IMR-90 (cell line): ENCODE results near the gene ABHD17B. TPM values are rescaled to one million over a fixed set of nuclear protein-coding genes. Genes with fewer than 3 reads are reported as not detected.
"Not testable (repeated sequence)": the region's sequence is repeated elsewhere in the genome, so short reads cannot be mapped to it uniquely, and the experiment has no call there.

ENCODE experiments used
- ATAC-seq: fragments of 200-7000 bp; cut with Tn5 transposase; 2 replicates; pipeline ENCODE4 v1.9.1; 2020; ENCODE audit warnings: low read depth, mild to moderate bottlenecking, moderate library complexity
- BruUV-seq: library from RNA; stranded (reverse); fragments of 400-500 nt; replicated peaks from 2 replicates; lab custom pipeline; 2021; lab: Mats Ljungman, UMichigan
- CTCF ChIA-PET: fragments of 300-600 bp; formaldehyde crosslinking; extraction: SDS; loops from one replicate; lab custom pipeline; 2021; ENCODE audit warnings: antibody characterized with exemption; lab: Yijun Ruan, JAX
- POLR2A ChIA-PET: fragments of 300-600 bp; sonication (Branson Sonifier 250); formaldehyde crosslinking; loops from one replicate; lab custom pipeline; 2022; ENCODE audit warnings: antibody characterized with exemption; ENCODE audit not compliant: unreplicated experiment; lab: Charles Lee
- DNase-seq: peaks from one replicate; pipeline ENCODE4 v3.0.0; 2013
- H2AFZ ChIP-seq: replicated peaks from 2 replicates; pipeline ENCODE3; 2013; ENCODE audit warnings: low read length, mild to moderate bottlenecking; ENCODE audit not compliant: poor library complexity
- H2AK5ac ChIP-seq: 2 replicates; pipeline ENCODE4 v1.6.1; 2013; ENCODE audit warnings: low read depth, low read length, inconsistent platforms
- H2AK9ac ChIP-seq: replicated peaks from 2 replicates; pipeline ENCODE3; 2013; ENCODE audit warnings: mild to moderate bottlenecking, low read depth, low read length, moderate library complexity; ENCODE audit not compliant: poor library complexity
- H2BK120ac ChIP-seq: 2 replicates; pipeline ENCODE4 v1.6.1; 2013; ENCODE audit warnings: low read depth, low read length, inconsistent platforms
- H2BK15ac ChIP-seq: 3 replicates; pipeline ENCODE4 v1.6.1; 2013; ENCODE audit warnings: low read depth, low read length, inconsistent platforms
- H2BK20ac ChIP-seq: 2 replicates; pipeline ENCODE4 v1.6.1; 2013; ENCODE audit warnings: low read depth, mild to moderate bottlenecking, inconsistent platforms, low read length, moderate library complexity
- H2BK5ac ChIP-seq: 2 replicates; pipeline ENCODE4 v1.6.1; 2013; ENCODE audit warnings: mild to moderate bottlenecking, low read depth, low read length, inconsistent platforms; ENCODE audit not compliant: poor library complexity, severe bottlenecking
- H3K14ac ChIP-seq: replicated peaks from 2 replicates; pipeline ENCODE4 v1.6.1; 2013; ENCODE audit warnings: low read depth, low read length, inconsistent platforms
- H3K18ac ChIP-seq: 2 replicates; pipeline ENCODE4 v1.6.1; 2013; ENCODE audit warnings: low read depth, low read length, control low read depth
- H3K23ac ChIP-seq: 2 replicates; pipeline ENCODE4 v1.6.1; 2013; ENCODE audit warnings: low read depth, low read length, inconsistent platforms
- H3K27ac ChIP-seq: 2 replicates; pipeline ENCODE4 v1.5.1; 2013; ENCODE audit warnings: mild to moderate bottlenecking, control low read depth, low read length; ENCODE audit not compliant: insufficient read depth
- H3K27me3 ChIP-seq: 2 replicates; pipeline ENCODE4 v1.6.1; 2013; ENCODE audit warnings: low read length; ENCODE audit not compliant: control insufficient read depth, insufficient read depth
- H3K36me3 ChIP-seq: 2 replicates; pipeline ENCODE4 v1.6.1; 2013; ENCODE audit warnings: low read length, mixed read lengths; ENCODE audit not compliant: control insufficient read depth, insufficient read depth
- H3K4ac ChIP-seq: 2 replicates; pipeline ENCODE4 v1.6.1; 2013; ENCODE audit warnings: low read depth, low read length, inconsistent platforms
- H3K4me1 ChIP-seq: 2 replicates; pipeline ENCODE4 v1.6.1; 2013; ENCODE audit warnings: low read length, mixed read lengths; ENCODE audit not compliant: control insufficient read depth, insufficient read depth
- H3K4me2 ChIP-seq: 2 replicates; pipeline ENCODE4 v1.6.1; 2013; ENCODE audit warnings: low read depth, mild to moderate bottlenecking, control low read depth, low read length, moderate library complexity
- H3K4me3 ChIP-seq: 2 replicates; pipeline ENCODE4 v1.5.1; 2013; ENCODE audit warnings: low read depth, mild to moderate bottlenecking, control low read depth, low read length, moderate library complexity; ENCODE audit not compliant: insufficient read depth
- H3K56ac ChIP-seq: 2 replicates; pipeline ENCODE4 v1.6.1; 2013; ENCODE audit warnings: low read length, inconsistent platforms; ENCODE audit not compliant: insufficient read depth; ENCODE audit errors: extremely low read depth
- H3K79me1 ChIP-seq, 2 experiments: 2 replicates each; pipeline ENCODE4 v1.6.1; 2013; ENCODE audit warnings: low read length in 2 of 2, inconsistent platforms in 1 of 2, low read depth in 1 of 2
- H3K9ac ChIP-seq: 2 replicates; pipeline ENCODE4 v1.6.1; 2013; ENCODE audit warnings: low read depth, low read length, control low read depth
- H3K9me1 ChIP-seq: 2 replicates; pipeline ENCODE4 v1.6.1; 2013; ENCODE audit warnings: low read length, inconsistent platforms; ENCODE audit not compliant: insufficient read depth
- H3K9me3 ChIP-seq: 2 replicates; pipeline ENCODE4 v1.6.1; 2013; ENCODE audit warnings: low read length; ENCODE audit not compliant: control insufficient read depth, insufficient read depth
- H4K20me1 ChIP-seq: 2 replicates; pipeline ENCODE4 v1.6.1; 2013; ENCODE audit warnings: low read length, inconsistent platforms; ENCODE audit not compliant: insufficient read depth
- H4K5ac ChIP-seq: 2 replicates; pipeline ENCODE4 v1.6.1; 2013; ENCODE audit warnings: mild to moderate bottlenecking, low read depth, low read length, control low read depth
- H4K8ac ChIP-seq, 2 experiments: 2 replicates each; pipeline ENCODE4 v1.6.1; 2013; ENCODE audit warnings: low read depth in 2 of 2, low read length in 2 of 2, control low read depth in 1 of 2, inconsistent platforms in 1 of 2
- H4K91ac ChIP-seq: 2 replicates; pipeline ENCODE4 v1.6.1; 2013; ENCODE audit warnings: low read depth, low read length, inconsistent platforms; ENCODE audit not compliant: insufficient read depth
- RCOR1 ChIP-seq: IDR thresholded peaks from 2 replicates; pipeline ENCODE4 v1.6.1; 2012; ENCODE audit warnings: mild to moderate bottlenecking, low read length, improper control_type of control experiment; ENCODE audit not compliant: insufficient replicate concordance
- WGBS, 2 experiments: methylation state at CpG; one replicate each; pipeline versions ENCODE4 v1.1.5 to v1.1.7; 2013; ENCODE audit warnings: missing lambda C conversion rate in 2 of 2; ENCODE audit not compliant: insufficient read length in 1 of 2; ENCODE audit errors: extremely low coverage in 2 of 2; 5-methylcytosine and 5-hydroxymethylcytosine counted together
- dilution Hi-C: fragments of 300-500 bp; cut with HindIII; formaldehyde crosslinking; loops from one replicate; pipeline ENCODE4 v1.14.3; 2018; ENCODE audit warnings: low sequenced_read_pairs; ENCODE audit not compliant: unreplicated experiment
- in situ Hi-C: fragments of 300-500 bp; cut with MboI; formaldehyde crosslinking; loops from 3 replicates; pipeline ENCODE4 v1.14.3; 2019; ENCODE audit warnings: low sequenced_read_pairs, inconsistent platforms, mixed read lengths
- intact Hi-C: fragments of 100-400 bp; cut with micrococcal nuclease; formaldehyde crosslinking; loops from 2 replicates; pipeline ENCODE4 v1.10.0; 2022
- polyA plus RNA-seq, 3 experiments: library from polyadenylated mRNA; depleted of rRNA; stranded (reverse); fragments of >200 nt; gene quantifications; 2 replicates each; pipeline ENCODE4 v1.2.3, GENCODE V29; 2012; ENCODE audit warnings: low replicate concordance in 1 of 3
- total RNA-seq: library from RNA; depleted of rRNA; stranded (reverse); fragments of >200 nt; gene quantifications from 2 replicates; pipeline ENCODE4 v1.2.3, GENCODE V29; 2012

ABHD17B gene
- total and polyA plus RNA-seq, 2 of the 4 experiments (the other 2 are of a cell fraction), result 7.5 to 16.8 TPM

DNA sequence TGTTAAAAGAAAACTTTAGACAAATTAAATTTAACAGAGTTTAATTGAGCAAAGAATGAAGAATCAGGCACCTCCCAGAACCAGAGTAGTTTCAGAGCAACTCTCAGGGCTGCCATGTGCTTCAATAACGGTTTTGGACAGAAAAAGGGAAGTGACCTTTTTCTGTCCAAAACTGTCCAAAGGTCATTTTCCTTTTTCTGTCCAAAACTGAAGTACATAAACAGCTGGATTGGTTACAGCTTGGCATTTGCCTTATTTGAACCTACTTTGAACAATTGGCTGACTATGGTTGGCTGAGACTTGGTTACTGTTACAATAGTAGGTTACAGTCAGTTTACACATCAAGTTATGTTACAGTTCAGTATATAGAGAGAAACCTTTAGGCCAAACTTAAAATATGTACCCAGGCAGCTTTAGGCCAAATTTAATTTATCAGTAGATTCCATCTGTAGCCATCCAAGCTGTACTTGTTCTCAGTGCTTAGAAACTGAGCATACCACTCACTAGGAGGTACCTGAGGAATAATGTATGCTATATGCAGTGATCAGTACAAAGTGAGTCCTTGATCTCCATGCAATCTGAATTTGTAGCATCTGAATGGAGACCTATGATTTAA lies 44.4 kb upstream of the ABHD17B start:
- H2BK20ac ChIP-seq, result no peak overlapping the region
- ATAC-seq, result no peak
- BruUV-seq, result no TSS peak
- in situ Hi-C loops, result no loop called here
- ChIA-PET CTCF (no interaction called here), POLR2A (no interaction called here)
- H3K27ac ChIP-seq, result no peak overlapping the region
- H2AFZ ChIP-seq, result no peak overlapping the region
- H3K9ac ChIP-seq, result no peak overlapping the region
- no peak for DNase-seq
- no CpG with 5 or more reads among the region's 1 CpG for WGBS, 2 experiments
- H3K9me3 ChIP-seq, result no peaks in the 10 kb centered on the region
- H3K79me1 ChIP-seq, result peaks cover 3% of the 10 kb centered on the region in 2 experiments; a peak in 3 of 4 replicates
- no peak for TF ChIP-seq RCOR1
- no peak overlapping the region for H3K56ac ChIP-seq
- H3K9me1 ChIP-seq, result no peaks in the 10 kb centered on the region
- H3K27me3 ChIP-seq, result no peaks in the 10 kb centered on the region
- H2BK5ac ChIP-seq, result no peak overlapping the region
- H2AK9ac ChIP-seq, result no peak overlapping the region
- no peak overlapping the region for H3K18ac ChIP-seq
- no peak overlapping the region for H2AK5ac ChIP-seq
- H3K23ac ChIP-seq, result no peak overlapping the region
- no peak overlapping the region for H3K4me3 ChIP-seq
- no peak overlapping the region for H3K4me2 ChIP-seq
- H4K20me1 ChIP-seq, result no peaks in the 10 kb centered on the region
- H3K14ac ChIP-seq, result no peak overlapping the region
- H3K4ac ChIP-seq, result no peak overlapping the region
- no peak overlapping the region for H4K8ac ChIP-seq
- H4K5ac ChIP-seq, result no peak overlapping the region
- intact Hi-C loops, result loop anchor here (2.0 kb wide), 1 partner anchor 19 kb away; no protein-coding TSS in a partner anchor
- 0 out of 2 replicates have a peak, but pooled peaks cover 1% of the 10 kb centered on the region for H3K36me3 ChIP-seq
- no peak overlapping the region for H4K91ac ChIP-seq
- H2BK120ac ChIP-seq, result no peak overlapping the region
- no peaks in the 10 kb centered on the region for H3K4me1 ChIP-seq
- dilution Hi-C loops, result no loop called here
- no peak overlapping the region for H2BK15ac ChIP-seq

DNA sequence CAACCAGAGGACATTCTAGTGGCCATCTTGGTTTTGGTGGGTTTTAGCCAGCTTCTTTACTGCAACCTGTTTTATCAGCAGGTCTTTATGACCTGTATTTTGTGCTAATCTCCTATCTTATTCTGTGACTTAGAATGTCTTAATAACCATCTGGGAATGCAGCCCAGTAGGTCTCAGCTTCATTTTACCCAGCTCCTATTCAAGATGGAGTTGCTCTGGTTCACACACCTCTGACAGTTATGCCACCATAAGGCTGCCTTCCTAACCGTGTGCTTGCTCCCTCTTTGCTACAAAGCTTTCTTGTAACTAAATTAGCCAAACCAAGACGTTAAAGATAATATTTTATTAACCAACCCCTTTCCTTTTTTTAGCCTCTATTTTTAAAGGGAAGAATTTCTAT lies 43.7 kb upstream of the ABHD17B start:
- intact Hi-C loops, result loop anchor here (2.0 kb wide), 1 partner anchor 20 kb away; no protein-coding TSS in a partner anchor
- H3K23ac ChIP-seq, H2BK20ac ChIP-seq, H2AK5ac ChIP-seq, H2BK120ac ChIP-seq, H3K4me3 ChIP-seq, H3K9ac ChIP-seq, BruUV-seq, H2BK15ac ChIP-seq, H4K8ac ChIP-seq, H3K27me3 ChIP-seq, H3K18ac ChIP-seq, H4K91ac ChIP-seq, DNase-seq, H3K56ac ChIP-seq, dilution Hi-C loops, H3K79me1 ChIP-seq, H3K36me3 ChIP-seq, H2BK5ac ChIP-seq, H3K4me2 ChIP-seq, in situ Hi-C loops, CTCF ChIA-PET, H3K27ac ChIP-seq, H3K4me1 ChIP-seq, H4K5ac ChIP-seq, H2AK9ac ChIP-seq, H3K9me1 ChIP-seq, H2AFZ ChIP-seq, H3K14ac ChIP-seq, H3K9me3 ChIP-seq, H3K4ac ChIP-seq, ATAC-seq, H4K20me1 ChIP-seq: not testable (repeated sequence)
- POLR2A ChIA-PET, result interaction anchor here (0.6 kb wide), 1 partner anchor 957 kb away, joined by 3 read pairs; no protein-coding TSS in a partner anchor
- no CpG with 5 or more reads among the region's 2 CpGs for WGBS, 2 experiments
